Suppressor macrophage treated with lipopolysaccharide for 1 hour (primary cell): ENCODE measurements around the gene ACTRT2.

ENCODE experiments used
- DNase-seq, 3 donors: peaks; one replicate each; pipeline ENCODE4 v3.0.0-alpha.2; 2020 to 2022

ACTRT2 gene

DNA sequence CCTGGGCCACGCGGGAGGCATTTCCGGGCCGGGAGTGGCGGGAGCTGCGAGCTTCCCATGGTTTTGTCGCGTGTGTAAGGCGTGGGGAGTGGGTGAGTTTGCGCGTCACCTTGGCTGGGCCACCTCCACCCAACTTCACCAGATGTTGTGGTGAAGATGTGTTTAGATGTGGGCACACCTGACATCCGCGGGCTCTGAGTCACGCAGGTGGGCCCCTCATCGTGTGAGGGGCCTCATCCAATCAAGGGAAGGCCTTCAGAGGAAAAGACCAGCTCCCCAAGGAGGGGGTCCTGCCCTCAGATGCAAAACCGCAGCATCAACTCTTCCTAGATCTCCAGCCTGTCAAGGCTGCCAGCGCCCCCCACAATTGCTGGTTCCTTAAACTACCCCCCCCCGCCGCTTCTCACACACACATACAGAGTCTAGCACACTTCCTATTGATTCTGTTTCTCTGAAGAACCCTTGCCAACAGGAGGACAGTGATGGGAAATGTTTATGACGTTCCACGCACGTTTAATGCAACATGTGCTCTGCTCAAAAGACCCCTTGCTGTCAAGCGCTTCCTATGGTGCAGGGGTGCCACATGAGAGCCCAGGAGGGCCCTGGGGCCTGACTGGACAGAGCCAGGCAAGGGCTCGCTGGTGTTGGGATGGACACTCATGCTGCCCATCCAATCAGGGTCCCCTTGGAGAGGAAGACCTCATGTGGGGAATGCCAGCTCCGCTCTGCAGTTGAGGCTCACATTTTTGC is 11.9 kb downstream of the ACTRT2 start:
- DNase-seq: no peak

DNA sequence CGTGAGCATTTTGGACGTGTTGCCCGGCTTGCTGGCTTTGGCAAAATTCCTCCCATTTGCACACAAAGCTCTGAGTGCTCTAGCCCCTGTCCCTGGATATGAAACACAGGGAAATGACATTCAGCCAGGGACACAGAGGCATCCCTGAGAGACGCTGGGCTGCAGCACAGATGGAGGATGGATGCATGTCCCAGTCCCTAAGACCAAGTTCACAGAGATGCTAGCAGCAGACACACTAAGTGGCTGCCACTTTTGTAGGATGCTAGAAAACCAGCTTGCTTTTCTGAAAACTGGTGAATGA is 12.5 kb downstream of the ACTRT2 start:
- DNase-seq: no peak

DNA sequence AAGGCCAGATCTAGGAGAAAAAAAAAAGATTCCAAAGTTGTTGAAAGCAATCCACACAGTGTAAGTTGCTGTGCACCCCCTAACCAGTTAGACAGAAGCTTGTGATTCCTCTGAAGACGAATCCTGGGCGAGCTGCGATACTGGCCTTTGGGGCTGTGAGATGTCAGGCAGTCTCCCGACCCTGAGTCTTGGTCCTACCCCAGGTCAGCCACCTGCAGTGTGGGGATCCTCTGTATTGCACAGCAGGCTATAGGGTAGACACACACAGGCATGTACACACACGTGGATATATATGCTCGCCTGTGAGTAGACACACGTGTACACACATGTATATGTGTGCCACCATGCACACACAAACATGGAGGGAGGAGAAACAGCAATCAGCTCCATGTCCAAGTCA is 12.9 kb downstream of the ACTRT2 start:
- no peak for DNase-seq

DNA sequence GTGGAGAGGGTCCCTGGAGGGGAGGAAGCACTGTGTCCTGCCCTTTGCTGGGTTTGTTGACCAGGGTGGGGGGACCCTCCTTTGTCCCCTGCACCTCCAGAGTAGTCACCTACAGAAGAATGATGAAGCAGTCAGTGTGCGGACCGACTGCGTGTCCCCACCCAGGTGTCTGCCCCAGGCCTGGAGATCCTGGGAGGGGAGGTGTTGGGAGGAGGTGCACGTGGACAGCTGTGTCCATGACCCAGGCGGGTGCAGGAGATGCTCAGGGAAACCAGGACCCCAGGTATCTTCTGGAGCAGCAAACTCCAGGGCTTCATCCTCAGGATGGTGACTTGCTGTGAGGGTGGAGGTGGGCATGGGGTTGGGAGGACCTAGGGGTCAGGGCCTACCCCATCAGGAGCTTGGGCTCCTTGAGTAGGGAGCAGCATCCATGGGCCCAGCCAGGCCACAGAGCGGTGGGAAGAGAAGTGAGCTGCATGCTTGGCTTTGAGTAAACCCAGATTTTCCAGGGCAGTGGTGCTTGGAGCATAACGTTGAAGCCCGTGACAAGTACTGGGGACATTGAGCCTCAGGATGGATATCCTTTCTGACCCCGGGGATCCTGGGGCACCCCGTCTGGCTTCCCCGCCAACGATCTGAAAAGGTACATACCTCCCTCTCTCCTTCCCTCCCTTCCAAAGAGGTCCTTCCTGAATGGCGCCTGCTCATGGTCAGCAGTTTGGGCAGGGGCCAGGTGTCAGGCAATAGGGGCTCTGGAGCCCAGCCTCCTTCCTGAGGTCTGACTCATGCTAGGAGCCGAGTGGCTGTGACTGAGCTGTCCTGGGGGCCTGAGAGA is 13.7 kb downstream of the ACTRT2 start:
- no peak for DNase-seq

DNA sequence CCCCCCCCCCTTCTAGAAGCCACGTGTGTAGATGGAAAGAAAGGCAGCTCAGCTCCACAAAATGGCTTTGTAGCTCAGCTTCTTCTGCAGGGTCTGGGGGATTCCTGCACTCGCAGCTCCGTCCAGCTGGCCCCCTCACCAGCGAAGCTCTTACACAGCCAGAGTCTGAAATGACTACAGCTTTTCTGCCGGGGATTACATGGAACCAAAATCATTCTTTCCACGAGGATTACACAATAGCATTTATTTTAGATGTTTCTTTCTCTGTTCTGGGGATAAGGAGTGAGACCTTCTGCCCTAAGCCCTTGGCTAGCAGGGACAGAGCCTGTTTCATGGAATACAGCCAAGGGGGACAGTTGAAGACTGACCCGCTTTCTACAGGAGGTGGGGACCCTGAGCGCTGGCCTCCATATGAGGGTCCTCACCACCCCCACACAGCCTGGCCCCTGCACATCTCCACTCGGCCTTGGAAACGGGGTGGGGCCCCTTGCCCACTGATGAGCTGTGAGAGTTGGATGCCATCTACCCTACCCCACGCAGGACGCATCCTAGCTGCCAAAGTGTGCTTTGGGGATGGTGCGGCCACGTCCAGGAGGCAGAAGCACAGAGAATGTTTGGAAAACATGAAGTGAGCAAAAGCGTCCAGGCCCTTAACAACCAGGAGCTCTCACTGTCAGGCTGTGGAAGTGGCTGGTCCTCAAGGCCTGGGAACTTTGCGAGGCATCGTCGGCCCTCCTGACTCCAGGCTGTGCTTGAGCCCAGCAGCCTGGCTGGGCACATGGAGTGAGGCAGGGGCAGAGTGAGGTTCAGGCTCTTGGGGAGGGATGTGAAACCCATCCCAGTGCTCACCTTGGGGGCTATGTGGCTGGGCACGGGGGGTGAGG is 14.5 kb downstream of the ACTRT2 start:
- no peak for DNase-seq

DNA sequence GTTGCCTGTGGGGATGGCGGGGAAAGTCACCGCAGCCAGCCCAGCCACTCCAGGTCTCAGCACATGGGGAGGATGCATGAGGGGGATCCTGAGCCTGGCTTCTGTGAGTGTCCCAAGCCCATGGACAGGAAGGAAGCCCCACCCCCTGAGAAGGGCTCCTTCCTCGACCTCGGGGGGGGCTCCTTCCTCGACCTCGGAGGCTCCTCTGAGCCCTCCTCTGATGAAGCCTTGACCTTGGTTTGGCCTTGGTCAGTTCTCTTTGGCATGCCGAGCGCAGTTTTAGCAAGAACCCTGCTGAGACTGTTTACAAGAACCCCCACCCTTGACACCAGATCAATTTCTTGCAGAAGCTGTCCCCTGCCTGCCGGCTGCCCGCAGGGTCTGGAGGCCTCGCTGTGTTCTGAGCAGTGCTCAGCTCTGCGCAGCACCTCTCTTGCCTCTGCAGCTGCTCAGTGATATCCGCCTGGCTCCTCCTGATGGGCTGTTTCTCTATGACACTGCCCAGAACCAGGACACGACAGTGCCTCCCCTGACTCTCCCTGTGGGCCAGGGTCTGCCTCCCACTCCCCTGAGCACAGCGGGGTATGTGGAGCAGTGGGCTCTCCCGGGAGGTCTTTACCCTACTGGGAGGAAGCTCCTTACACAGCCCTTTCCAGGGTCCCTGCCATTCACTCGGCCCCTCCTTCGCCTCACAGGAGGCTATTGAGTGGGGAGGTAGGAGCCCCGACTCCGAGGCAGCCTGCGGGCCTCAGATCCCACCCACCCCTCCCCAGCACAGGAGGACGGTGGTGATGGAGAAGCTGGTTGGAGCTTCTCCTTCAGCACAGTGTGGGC is 15.4 kb downstream of the ACTRT2 start:
- DNase-seq: no peak

DNA sequence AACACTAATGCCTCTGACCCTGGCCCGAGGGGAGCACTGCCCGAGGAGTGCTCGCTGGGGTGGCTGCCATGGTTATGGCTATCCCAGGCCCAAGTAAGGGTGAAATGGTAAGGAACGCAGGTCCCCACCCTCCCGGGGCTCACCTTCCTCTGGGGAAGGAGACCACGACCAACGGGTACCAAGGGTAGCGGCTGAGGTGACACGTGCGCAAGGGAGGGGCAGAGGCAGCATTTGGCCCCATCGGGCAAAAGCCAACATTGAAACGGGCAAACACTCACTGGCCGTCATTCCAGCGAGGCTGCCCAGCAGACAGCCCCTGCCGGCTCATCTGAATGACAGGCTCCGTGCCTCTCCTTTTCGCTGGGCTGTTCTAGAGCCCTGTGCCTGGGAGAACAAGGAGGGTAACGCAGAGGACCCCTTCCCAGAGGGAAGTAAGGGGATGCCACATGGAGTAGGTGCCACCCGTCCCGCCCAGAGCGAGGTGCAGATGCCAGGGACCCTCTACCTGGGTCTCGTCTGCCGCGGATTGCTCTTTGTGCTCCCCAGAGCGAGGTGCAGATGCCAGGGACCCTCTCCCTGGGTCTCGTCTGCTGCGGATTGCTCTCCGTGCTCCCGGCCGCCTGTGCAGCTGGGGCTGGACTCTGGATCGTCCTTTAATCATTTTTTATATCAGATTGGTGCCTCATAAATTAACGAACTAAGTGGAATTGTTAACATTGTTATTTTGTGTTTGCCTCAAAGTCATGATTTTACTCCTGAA is 16.2 kb downstream of the ACTRT2 start:
- DNase-seq: no peak

DNA sequence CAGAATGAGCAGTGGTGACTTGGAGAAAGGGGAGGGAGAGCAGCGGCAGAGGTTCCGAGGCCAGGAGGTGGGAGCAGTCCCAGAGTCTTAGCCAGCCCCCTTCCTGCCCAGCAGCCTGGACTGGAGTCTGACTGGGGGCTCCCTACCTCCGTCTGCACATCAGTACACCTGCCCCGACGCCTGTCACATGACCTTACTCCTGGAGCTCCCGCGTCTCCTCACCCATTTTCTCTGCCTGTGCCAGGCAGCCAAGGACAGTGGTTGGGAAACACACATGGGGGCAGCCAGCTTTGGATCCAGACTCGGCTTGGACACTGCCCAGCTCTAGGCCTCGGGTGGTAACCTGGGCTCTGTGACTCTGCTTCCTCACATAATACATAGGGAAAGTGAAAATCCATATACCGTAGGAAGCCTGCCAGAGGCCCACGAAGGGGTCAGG is 16.9 kb downstream of the ACTRT2 start:
- DNase-seq: no peak

DNA sequence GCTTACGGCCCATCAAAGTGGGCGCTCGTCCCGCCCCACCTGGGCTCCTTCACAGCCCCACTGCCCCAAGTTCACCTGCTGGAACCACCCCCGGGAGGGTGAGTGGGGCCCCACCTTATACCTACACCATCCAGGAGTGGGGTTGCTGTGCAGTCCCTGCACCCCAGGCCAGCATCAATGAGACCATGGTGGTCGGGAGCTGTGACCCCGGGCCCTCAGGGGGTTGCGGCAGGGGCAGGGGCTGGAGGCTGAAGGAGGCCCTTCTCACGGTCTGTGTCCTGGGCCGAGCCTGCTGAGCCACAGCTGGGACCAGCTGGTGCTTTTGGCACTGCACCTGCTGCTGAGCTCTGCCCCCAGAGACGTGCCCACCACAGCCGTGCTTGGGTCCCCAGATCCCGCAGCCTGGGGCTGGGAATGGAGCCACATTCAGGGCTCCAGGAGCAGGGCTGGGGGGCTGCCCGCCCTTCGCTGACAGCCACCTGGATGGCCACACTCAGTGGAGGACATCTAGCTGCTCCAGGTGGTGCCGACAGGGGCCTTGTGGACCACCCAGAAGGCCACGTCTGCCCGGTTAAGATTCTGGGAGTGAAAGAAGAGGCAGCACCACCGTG is 17.4 kb downstream of the ACTRT2 start:
- no peak for DNase-seq

DNA sequence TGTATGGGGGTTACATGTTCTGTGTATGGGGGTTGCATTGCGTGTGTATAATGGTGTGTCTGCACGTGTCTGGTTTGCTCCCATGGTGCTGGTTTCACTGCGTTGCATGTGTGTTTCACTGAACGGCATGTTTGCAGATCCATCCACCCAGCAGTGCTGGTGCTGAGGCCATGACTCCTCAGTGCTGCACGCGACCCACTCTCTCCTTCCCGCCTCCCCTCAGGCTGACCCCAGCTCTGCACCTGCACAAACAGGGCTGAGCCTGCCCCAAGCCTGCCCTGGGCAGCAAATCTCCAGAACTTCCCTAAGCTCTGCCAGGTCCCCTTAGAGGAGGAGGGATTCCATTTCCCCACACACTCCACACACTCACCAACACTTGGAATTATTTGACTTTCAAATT is 18.7 kb downstream of the ACTRT2 start:
- no peak for DNase-seq

DNA sequence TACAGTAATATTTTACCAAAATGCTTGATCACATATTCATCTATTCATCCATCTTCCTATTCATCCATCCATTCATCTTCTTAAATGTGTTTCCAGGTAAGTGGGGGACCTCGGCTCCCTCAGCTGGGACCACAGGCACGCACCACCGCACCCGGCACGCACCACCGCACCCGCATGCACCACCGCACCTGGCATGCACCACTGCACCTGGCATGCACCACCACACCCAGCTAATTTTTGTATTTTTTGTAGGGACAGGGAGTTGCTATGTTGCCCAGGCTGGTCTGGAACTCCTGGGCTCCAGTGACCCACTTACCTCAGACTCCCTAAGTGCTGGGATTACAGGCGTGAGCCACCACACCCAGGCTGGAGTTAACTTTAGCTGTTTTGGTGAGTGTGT is 21.2 kb downstream of the ACTRT2 start:
- no peak for DNase-seq

DNA sequence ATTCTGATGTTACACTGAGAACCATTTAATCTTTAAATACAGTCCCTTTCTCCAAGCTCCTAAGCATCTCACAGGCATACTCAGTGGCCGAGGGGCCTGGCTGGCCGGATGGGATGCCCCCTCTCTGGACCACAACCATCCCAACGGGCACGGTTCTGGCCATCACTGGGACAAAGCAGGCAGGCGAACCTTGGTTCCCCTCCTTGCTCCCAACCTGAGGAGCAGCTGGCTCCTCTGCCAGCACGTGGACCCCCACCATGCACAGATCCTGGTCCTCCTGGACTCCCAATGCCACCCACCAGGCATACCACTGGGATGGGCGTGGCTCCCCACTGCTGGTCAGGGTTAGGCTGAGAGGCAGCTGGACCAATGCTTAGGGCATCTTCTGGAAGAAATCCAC is 27.9 kb downstream of the ACTRT2 start:
- DNase-seq: no peak

DNA sequence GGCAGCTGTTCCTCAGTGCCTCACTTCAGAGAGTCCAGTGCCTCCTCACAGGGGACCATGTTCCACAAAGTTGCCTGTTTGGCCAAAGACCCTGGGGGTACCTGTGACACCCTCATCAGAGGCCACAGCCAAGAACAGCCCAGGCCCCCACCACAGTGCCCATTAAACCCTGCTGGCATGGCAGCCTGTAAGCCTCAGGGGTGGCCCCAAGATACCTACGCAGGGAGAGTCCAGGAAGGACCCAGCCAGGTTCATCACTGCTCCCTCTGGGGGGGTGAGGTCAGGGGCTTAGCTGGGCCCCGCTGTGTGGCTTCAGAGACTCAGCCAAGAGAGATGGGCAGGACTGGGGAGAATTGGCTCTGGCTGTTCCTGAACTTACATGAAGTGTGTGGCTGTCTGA is 28.6 kb downstream of the ACTRT2 start:
- no peak for DNase-seq

DNA sequence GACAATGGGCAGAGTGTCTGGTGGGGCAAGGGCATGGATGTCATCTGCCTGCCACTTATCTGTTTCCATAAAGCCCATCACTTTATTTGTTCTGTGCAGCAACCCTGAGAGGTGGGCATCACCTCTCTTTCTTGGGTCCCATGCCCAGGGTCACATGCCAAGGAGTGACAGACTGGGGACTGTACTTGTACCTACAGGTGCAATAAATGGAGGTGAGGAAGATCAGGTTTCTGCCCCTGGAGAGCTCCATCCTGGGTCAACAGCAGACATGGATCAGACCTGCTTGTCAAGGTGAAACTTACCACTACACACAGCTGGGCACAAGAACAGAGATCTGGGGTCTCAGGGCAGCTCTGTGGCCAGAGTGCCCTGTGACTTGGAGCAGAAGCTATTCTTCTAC is 29.3 kb downstream of the ACTRT2 start:
- DNase-seq: no peak

DNA sequence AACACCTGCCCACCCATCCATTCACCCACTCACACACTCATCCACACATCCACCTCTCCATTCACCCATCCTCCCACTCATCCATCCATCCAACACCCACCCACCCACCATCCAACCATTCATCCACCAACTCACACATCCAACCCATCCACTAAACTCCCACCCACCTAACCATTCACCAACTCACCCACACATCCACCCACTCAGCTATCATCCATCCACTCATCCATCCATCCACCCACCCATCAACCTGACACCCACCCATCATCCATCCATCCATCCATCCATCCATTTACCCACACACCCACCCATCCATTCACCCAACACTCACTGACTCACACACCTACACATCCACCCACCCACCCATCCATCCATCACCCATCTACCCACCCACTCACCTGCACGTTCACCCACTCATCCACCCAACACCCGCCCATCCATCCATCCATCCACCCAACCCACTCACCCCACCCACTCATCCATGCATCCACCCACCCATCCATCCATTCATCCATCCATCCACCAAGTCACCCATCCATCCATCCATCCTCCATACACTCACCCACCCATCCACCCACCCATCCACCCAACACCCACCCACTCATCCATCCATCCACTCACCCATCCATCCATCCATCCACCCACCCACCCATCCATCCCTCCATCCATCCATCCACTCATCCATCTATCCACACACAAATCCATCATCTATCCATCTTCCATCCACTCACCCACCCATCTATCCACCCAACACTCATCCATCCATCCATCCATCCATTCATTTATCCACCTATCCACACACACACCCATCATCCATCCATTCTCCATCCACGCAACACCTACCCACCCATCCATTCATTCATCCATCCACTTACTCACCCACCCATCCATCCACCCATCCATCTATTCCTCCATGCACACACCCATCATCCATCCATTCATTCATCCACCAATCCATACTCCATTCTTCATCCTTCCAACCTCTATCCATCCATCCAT is 30.3 kb downstream of the ACTRT2 start:
- DNase-seq: no peak

DNA sequence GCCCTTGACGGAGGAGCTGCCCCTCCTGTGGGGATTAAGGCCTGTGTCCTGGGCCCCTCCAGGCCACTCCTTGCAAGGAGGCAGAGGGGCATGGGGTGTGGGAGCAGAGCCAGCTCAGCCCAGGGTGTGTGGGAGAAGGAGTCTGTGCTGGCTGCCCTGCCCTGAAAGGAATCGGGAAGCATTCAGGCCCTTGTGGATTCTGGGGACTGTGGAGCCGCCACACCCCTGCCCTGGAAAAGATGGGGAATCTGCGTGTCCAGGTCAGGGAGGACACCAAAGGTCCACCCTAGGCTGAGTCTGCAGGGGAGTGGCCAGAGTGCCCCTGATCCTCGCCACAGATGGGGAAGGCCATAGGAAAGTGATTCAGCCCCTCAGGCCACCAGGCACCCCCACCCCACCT is 31.2 kb downstream of the ACTRT2 start:
- no peak for DNase-seq

DNA sequence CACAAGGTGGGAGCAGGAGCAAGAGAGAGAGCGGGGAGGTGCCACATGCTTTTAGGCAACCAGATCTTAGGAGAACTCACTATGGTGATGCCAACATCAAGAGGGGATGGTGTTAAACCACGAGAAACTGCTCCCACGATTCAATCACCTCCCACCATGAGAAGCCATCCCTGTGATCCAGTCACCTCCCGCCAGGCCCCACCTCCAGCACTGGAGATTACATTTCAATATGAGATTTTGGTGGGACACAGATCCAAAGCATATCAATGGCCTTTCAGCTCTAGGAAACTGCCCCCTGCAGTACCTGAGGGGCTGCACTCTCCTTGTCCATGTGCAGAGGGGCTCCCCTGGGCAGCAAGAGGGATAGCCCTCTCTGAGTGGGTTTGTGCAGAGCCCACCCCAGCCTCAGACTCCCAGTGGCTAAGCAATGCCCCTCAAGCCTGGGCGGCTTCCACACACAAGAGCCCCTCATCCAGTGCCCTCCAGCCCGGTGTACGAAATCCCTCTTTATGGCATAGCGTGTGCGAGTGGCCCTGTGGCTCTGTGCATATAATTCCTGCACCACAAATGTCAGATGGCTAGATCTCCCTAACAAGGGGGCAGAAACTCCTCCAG is 32.2 kb downstream of the ACTRT2 start:
- no peak for DNase-seq

DNA sequence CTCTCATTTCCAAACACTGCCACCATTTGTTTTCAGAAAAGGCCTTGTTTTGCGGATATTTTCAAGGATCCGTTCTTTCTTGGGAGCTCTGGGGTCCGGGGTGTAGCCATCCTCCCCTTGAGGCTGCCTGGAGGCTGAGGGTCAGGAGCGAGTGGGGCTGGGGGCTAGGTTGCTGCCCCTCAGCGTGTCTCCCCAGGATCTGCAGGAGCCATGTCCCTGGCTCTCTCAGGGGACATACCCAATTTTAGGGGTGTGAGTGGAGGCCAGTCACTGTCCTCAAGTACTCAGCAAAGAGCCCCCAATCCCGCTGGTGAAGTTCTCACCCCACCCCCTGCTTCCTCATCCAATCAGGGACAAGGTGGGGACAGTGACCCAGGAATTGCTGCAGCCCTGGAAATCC is 32.7 kb downstream of the ACTRT2 start:
- DNase-seq: no peak

DNA sequence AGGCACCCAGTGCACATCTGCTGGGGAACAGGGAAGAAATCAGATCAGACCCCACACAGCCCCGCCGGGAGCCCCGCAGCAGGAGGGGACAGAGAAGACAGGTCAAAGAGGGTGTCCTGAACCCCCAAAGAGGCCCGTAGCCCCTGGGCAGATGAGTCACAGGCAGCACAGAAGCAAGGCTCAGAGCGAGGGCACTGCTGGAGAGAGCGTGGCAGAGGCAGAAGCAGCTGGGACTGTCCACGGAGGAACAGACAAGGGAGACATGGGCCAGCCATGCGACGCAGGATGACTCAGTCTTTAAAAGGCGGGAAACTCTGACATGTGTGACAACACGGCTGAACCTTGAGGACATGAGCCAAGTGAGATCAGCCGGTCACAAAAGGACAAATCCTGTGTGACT is 33.2 kb downstream of the ACTRT2 start:
- no peak for DNase-seq

DNA sequence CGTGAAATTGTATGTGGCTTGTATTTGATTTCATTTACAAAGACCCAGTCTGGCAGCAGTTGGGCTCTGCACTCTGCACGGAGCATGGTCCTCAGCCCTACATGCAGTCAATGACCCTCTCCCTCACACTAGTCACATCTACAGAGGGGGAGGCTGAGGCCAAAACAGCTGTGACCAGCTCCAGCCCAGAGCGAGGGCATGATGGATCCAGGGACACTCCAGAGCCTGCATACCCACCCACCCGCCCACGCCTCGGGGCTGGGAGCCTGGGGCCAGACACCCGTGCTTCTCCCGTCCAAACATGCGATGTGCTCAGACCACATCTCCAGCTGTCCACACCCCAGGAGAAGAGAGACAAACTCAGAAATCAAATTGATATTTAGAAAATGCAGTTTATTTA is 33.8 kb downstream of the ACTRT2 start:
- no peak for DNase-seq
